ENCODE data around the gene UBE3C. TPM values are rescaled to one million over a fixed set of nuclear protein-coding genes. Genes with fewer than 3 reads are reported as not detected.
A peak's percentile ranks its signal among the peaks of the same experiment; 100 is the strongest.
"Not testable (repeated sequence)": the region's sequence is repeated elsewhere in the genome, so short reads cannot be mapped to it uniquely, and the experiment has no call there.

UBE3C gene
- total RNA-seq, 1 donor from 2014 or later, result 54.2 TPM

GRCh38 chr7:157241631-157242030 lies 102.9 kb downstream of the UBE3C start:
- H3K4me3 Mint-ChIP-seq (ENCODE audit: unreplicated experiment), result peak overlapping the region; percentile 30
- DNase-seq (ENCODE audit: low spot score), result no peak
- H3K9me3 Mint-ChIP-seq (ENCODE audit: unreplicated experiment), result no peaks in the 10 kb centered on the region
- peaks cover 22% of the 10 kb centered on the region for H3K36me3 Mint-ChIP-seq (ENCODE audit: low read depth, unreplicated experiment)
- no peak for TF ChIP-seq CTCF (IDR thresholded peaks at IDR 0.05; ENCODE audit: unreplicated experiment)
- H3K27me3 Mint-ChIP-seq (ENCODE audit: unreplicated experiment), result peaks cover 3% of the 10 kb centered on the region
- H3K4me1 Mint-ChIP-seq (ENCODE audit: unreplicated experiment), result no peaks in the 10 kb centered on the region
- no peak overlapping the region for H3K27ac Mint-ChIP-seq (ENCODE audit: unreplicated experiment)

GRCh38 chr7:157244516-157245294 lies 106.0 kb downstream of the UBE3C start:
- no peak for DNase-seq (ENCODE audit: low spot score)
- H3K27ac Mint-ChIP-seq (ENCODE audit: unreplicated experiment), result no peak overlapping the region
- H3K36me3 Mint-ChIP-seq (ENCODE audit: low read depth, unreplicated experiment), result peaks cover 7% of the 10 kb centered on the region
- H3K4me1 Mint-ChIP-seq (ENCODE audit: unreplicated experiment), result no peaks in the 10 kb centered on the region
- no peak overlapping the region for H3K4me3 Mint-ChIP-seq (ENCODE audit: unreplicated experiment)
- peaks cover 9% of the 10 kb centered on the region for H3K27me3 Mint-ChIP-seq (ENCODE audit: unreplicated experiment)
- TF ChIP-seq CTCF (IDR thresholded peaks at IDR 0.05; ENCODE audit: unreplicated experiment), result no peak
- H3K9me3 Mint-ChIP-seq (ENCODE audit: unreplicated experiment), result no peaks in the 10 kb centered on the region

GRCh38 chr7:157246052-157246451 lies 107.3 kb downstream of the UBE3C start:
- no peak for TF ChIP-seq CTCF (IDR thresholded peaks at IDR 0.05; ENCODE audit: unreplicated experiment)
- H3K4me3 Mint-ChIP-seq (ENCODE audit: unreplicated experiment), result no peak overlapping the region
- DNase-seq (ENCODE audit: low spot score), result no peak
- peaks cover 7% of the 10 kb centered on the region for H3K36me3 Mint-ChIP-seq (ENCODE audit: low read depth, unreplicated experiment)
- H3K27ac Mint-ChIP-seq (ENCODE audit: unreplicated experiment), result no peak overlapping the region
- peaks cover 9% of the 10 kb centered on the region for H3K27me3 Mint-ChIP-seq (ENCODE audit: unreplicated experiment)
- no peaks in the 10 kb centered on the region for H3K4me1 Mint-ChIP-seq (ENCODE audit: unreplicated experiment)
- no peaks in the 10 kb centered on the region for H3K9me3 Mint-ChIP-seq (ENCODE audit: unreplicated experiment)

- Mint-ChIP-seq H3K4me1 (ENCODE audit: unreplicated experiment) (no peaks in the 10 kb centered on the region), H3K9me3 (ENCODE audit: unreplicated experiment) (no peaks in the 10 kb centered on the region), H3K4me3 (ENCODE audit: unreplicated experiment) (no peak overlapping the region), H3K36me3 (ENCODE audit: low read depth, unreplicated experiment) (peaks cover 10% of the 10 kb centered on the region), H3K27ac (ENCODE audit: unreplicated experiment) (no peak overlapping the region), H3K27me3 (ENCODE audit: unreplicated experiment) (peaks cover 6% of the 10 kb centered on the region)
- no peak for DNase-seq (ENCODE audit: low spot score)
- no peak for TF ChIP-seq CTCF (IDR thresholded peaks at IDR 0.05; ENCODE audit: unreplicated experiment)
These were observed 109.9 kb downstream of the UBE3C start for GRCh38 chr7:157248659-157249058.

GRCh38 chr7:157250605-157251228 lies 112.0 kb downstream of the UBE3C start:
- TF ChIP-seq CTCF (IDR thresholded peaks at IDR 0.05; ENCODE audit: unreplicated experiment), result peak; percentile 80
- no peaks in the 10 kb centered on the region for H3K4me1 Mint-ChIP-seq (ENCODE audit: unreplicated experiment)
- peaks cover 13% of the 10 kb centered on the region for H3K36me3 Mint-ChIP-seq (ENCODE audit: low read depth, unreplicated experiment)
- peak; percentile 71 for DNase-seq (ENCODE audit: low spot score)
- peaks cover 6% of the 10 kb centered on the region for H3K27me3 Mint-ChIP-seq (ENCODE audit: unreplicated experiment)
- H3K4me3 Mint-ChIP-seq (ENCODE audit: unreplicated experiment), result no peak overlapping the region
- H3K27ac Mint-ChIP-seq (ENCODE audit: unreplicated experiment), result no peak overlapping the region
- H3K9me3 Mint-ChIP-seq (ENCODE audit: unreplicated experiment), result no peaks in the 10 kb centered on the region

GRCh38 chr7:157251817-157252216 lies 113.1 kb downstream of the UBE3C start:
- H3K27me3 Mint-ChIP-seq (ENCODE audit: unreplicated experiment); H3K9me3 Mint-ChIP-seq (ENCODE audit: unreplicated experiment); H3K27ac Mint-ChIP-seq (ENCODE audit: unreplicated experiment); DNase-seq (ENCODE audit: low spot score); H3K4me1 Mint-ChIP-seq (ENCODE audit: unreplicated experiment); H3K4me3 Mint-ChIP-seq (ENCODE audit: unreplicated experiment): not testable (repeated sequence)
- H3K36me3 Mint-ChIP-seq (ENCODE audit: low read depth, unreplicated experiment), result peaks cover 13% of the 10 kb centered on the region
